ENCODE data around the gene SMYD3.

Gene SMYD3

GRCh38 chr1:246261639-246262038 is 245.4 kb downstream of the SMYD3 start:
- no peak for TF ChIP-seq ZFX (IDR thresholded peaks at IDR 0.05)
- peak; percentile 61 for TF ChIP-seq CTCF (conservative IDR thresholded peaks at IDR 0.05)
- no peak overlapping the region for H3K27ac ChIP-seq

GRCh38 chr1:246258250-246258649 is 248.8 kb downstream of the SMYD3 start:
- no peak overlapping the region for H3K27ac ChIP-seq
- no peak for TF ChIP-seq ZFX (IDR thresholded peaks at IDR 0.05)
- no peak for TF ChIP-seq CTCF (conservative IDR thresholded peaks at IDR 0.05)

GRCh38 chr1:246255773-246256172 is 251.3 kb downstream of the SMYD3 start:
- TF ChIP-seq ZFX (IDR thresholded peaks at IDR 0.05) (no peak), CTCF (conservative IDR thresholded peaks at IDR 0.05) (no peak)

GRCh38 chr1:246254854-246255253 is 252.2 kb downstream of the SMYD3 start:
- TF ChIP-seq CTCF (conservative IDR thresholded peaks at IDR 0.05) (no peak), ZFX (IDR thresholded peaks at IDR 0.05) (no peak)

More at GRCh38 chr1:246255773-246256172, 251.3 kb downstream of the SMYD3 start:
- H3K27ac ChIP-seq = no peak overlapping the region

GRCh38 chr1:246246430-246246829 is 260.6 kb downstream of the SMYD3 start:
- H3K27ac ChIP-seq = no peak overlapping the region
- TF ChIP-seq CTCF (conservative IDR thresholded peaks at IDR 0.05) (peak; percentile 22; the same call in 1 of the 2 replicates), ZFX (IDR thresholded peaks at IDR 0.05) (no peak)

More at GRCh38 chr1:246254854-246255253, 252.2 kb downstream of the SMYD3 start:
- no peak overlapping the region for H3K27ac ChIP-seq

GRCh38 chr1:246245541-246245940 is 261.5 kb downstream of the SMYD3 start:
- H3K27ac ChIP-seq = no peak overlapping the region

GRCh38 chr1:246232126-246232525 is 275.0 kb downstream of the SMYD3 start:
- H3K27ac ChIP-seq = no peak overlapping the region
- TF ChIP-seq CTCF (conservative IDR thresholded peaks at IDR 0.05) (no peak), ZFX (IDR thresholded peaks at IDR 0.05) (no peak)

More at GRCh38 chr1:246245541-246245940, 261.5 kb downstream of the SMYD3 start:
- TF ChIP-seq CTCF (conservative IDR thresholded peaks at IDR 0.05) = no peak
- TF ChIP-seq ZFX (IDR thresholded peaks at IDR 0.05) = no peak

Measured in C4-2B (cell line).